Fibroblast of skin of back (primary cell): ENCODE results near the gene PICK1.
"Not testable (repeated sequence)": the region's sequence is repeated elsewhere in the genome, so short reads cannot be mapped to it uniquely, and the experiment has no call there.

ENCODE experiments used
- DNase-seq: peaks from one replicate; pipeline ENCODE4 v3.0.0-alpha.2; 2013

Gene PICK1

DNA sequence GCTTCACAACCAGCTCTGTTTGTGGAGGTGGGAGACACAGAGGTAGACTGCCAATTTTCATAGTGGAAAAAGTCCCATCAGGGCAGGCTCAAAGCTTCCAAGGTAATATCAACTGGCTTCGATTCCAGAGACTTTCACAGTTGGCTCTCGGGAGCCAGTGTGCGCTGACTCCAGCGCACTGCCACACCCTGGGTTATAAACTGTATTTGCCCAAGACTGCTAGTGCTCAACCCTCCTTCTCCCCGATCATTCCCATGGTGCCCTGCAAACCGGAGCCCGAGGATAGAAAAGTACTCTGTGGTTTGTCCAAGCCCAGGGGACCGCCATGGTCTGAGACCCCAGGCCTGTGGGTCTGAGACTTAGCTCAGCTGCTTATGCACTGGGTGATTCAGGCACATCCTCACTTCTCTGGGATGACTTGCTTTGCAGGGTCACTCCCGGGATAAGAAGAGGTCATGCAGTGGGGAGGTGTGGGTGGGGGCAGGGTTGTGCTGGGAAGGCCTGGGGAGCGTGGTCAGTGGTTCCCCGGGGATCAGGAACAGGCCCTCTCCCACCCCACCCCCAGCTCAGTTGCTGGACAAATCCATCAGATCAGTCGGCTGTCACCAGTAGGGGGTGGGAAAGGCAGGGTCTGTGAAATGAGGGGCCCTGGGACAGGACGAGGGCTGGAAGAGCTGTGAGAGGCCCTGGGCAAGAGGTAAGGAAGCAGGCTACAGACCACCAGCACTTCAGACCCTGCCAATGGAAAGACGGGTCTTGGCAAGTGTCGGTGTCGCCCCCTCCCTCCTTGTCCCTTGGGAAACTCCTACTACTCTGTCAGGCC is 26.7 kb upstream of the PICK1 start:
- DNase-seq = no peak

DNA sequence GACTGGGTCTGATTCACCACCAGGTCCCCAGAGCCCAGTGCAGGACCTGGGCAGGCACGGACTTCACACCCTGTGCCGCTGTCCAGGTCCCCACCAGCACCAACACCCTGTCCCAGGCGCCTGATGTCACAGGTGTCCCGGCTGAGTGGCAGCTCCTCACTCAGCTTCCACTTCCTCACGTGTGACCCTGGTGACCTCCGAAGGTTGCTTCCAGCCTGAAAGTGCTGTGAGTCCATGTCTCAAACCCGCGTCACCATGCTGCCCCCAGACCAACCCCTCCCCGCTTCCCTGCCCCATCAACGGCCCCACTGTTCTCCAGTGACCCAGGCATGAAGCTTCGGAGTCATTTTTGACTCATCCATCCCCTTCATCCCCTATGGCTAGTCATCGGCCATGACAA is 25.7 kb upstream of the PICK1 start:
- no peak for DNase-seq

DNA sequence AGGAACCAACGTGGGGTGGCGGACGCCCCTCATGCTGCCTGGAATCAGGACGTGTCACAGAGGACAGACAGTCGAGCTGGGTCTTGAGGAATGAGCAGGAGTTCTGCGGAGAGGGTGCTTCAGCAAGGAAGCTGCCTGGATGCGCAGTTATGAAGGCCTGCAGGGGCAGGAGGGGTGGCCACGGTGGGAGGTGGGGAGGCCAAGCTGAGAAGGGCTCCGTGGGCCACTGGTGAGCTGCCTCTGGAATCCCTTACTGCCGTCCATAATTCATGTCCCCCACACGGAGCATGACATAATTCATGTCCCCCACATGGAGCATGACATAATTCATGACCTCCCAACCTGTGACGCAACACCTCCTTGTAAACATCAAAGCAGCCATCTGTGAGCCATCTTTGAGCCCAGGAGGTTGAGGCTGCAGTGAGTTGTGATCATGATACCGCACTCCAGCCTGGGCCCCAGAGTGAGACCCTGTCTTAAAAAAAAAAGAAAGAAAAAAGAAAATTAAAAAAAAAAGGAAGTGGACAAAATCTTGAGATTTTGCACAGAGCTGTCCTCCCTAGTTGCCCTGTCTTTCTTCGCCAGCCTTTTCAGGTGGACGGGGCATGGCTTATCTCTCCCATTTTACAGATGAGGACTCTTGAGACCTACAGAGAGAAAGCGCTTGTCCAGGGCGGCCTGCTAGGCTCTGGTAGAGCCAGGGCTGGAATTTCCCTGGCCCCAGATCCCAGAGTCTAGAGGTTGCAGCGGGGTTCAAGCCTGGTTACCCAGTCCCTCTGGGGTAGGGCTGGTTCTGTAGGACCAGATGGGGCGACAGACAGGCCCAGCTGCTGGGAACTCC is 24.3 kb upstream of the PICK1 start:
- peak; percentile 54 for DNase-seq

DNA sequence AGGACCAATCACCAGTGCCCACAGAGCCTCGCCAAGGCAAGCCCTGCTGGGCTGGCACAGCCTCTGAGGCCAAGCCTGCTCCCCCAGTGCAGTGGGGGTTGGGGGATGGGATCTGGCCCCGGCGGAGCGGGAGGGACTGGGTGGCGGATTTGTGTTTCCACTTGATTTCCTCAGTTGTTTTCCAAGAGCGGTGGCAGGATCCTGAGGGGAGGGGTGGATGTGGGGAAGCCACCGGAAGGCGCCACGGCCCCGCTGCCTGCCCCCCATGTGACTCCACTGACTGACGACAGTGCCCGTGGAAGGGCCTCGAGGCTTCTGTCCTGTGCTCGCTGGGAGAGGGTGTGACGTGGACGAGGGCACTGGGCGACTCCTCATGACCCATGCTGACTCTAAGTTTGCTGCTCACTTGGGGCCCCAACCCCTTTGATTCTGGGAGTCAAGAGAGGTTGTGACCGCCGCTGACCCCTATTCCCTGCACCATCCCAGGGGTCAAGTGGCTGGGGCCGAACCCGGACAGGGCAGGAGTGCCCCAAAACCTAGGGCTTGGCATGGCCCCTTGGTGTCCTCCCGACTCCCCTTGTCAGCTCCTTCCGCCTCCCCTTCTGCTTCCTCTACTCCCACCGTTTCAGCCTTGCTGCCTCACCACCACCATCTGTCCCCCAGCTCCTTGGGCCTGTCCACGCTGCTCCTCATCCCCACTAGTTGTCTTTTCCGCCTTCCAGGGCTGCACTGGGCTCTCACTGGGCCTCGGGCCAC is 23.5 kb upstream of the PICK1 start:
- DNase-seq = no peak

DNA sequence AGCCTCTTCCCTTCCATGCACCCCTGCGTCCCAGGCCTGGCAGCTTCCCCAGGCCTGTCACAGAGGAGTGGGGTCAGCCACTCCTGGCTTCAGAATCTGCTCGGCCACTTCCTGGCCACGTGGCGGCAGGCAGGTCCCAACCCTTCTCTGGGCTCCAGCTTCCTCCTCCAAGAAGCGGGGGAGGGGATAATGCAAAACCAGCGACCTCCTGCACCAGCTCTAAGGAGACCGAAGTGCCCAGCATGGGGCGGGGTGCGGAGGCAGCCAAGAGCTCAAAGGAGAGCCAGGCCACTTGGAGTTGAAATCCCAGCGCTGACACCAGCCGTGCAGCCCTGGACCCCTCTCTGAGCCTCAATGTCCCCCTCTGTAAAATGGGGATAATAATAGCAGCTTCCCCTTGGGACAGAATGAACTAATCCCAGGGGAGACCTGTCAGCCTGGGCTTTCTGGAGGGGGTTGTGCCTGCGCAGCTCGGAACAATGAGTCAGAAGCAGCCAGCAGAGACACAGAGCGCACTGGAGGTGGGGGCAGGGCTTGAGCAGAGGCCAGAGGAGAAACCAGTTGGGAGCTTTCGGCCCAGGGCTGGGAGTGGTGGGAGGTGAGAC is 22.8 kb upstream of the PICK1 start:
- DNase-seq = peak; percentile 92

DNA sequence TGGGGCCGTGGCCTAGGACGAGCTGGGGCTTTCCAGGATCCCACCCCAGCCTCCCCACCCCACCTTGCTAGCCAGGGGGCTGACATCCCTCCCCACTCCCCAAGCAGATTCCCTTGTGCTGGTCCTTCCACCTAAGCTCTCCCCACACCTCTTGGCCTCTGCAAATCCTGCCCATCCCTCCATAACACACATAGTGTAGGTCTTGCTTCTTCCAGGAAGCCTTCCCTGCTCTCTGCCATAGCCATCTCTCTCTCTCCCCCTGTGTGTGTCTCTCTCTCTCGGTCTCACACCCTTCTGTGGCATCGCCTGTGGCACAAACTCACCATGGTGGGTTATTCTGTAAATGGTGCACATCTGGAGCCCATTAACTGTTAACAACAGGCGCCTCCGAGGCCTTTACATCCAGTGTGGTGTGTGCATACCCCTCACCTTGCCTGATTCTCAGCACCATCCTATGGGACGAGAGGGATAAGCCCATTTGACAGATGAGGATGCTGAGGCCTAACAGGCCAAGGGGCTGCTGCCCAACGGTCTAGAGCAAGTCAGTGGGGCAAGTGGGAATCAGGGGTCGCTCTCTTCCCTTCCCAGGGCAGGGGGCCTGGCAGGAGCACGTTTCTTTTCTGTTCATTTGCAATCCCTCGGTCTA is 22.2 kb upstream of the PICK1 start:
- DNase-seq = peak; percentile 11

DNA sequence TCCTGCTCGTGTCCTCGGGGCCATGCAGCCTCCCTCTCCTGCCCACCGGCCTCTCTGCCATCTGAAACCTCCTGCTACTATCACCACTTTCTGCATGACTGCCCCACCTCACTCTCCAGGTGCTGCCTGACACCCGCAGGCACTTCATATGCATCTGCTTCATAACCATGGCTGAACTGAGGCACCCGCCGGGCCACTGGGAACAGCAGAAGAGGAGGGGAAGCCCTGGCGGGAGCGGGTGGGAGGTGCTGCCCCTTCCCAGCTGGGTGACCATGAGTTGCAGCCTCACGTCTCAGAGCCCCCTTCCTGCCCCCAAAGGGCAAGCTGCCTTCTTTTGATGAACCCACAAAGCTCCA is 21.7 kb upstream of the PICK1 start:
- no peak for DNase-seq

DNA sequence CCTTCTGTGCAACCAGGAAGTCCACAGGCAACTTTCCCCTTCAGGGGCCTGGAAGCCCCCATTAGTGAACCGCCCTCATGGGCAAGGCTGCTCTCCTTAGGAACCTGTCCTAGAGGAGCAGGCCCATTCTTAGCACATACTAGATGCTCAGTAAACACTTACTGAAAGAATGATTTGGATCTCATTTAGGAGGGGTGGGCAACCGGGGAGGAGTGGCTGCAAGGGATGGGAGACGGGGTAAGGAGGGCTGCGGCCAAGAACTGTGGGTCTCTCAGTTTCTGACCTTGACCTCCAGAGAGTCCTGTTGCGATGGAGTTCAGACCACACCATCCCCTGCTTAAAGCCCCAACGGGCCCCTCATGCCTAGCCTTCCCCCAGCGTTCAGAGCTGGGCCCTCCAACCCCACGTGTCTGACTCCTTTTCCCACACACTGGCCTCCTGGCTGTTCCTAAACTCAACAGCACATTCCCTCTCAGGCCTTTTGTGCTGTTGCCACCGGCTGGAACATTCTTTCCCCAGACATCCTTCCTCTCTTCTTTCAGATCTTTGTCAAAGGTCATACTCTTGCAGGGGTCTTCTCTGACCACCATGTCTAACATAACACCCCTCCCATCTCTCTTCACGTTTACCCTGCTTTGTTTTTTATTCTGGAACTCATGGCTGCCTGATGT is 20.7 kb upstream of the PICK1 start:
- no peak for DNase-seq

DNA sequence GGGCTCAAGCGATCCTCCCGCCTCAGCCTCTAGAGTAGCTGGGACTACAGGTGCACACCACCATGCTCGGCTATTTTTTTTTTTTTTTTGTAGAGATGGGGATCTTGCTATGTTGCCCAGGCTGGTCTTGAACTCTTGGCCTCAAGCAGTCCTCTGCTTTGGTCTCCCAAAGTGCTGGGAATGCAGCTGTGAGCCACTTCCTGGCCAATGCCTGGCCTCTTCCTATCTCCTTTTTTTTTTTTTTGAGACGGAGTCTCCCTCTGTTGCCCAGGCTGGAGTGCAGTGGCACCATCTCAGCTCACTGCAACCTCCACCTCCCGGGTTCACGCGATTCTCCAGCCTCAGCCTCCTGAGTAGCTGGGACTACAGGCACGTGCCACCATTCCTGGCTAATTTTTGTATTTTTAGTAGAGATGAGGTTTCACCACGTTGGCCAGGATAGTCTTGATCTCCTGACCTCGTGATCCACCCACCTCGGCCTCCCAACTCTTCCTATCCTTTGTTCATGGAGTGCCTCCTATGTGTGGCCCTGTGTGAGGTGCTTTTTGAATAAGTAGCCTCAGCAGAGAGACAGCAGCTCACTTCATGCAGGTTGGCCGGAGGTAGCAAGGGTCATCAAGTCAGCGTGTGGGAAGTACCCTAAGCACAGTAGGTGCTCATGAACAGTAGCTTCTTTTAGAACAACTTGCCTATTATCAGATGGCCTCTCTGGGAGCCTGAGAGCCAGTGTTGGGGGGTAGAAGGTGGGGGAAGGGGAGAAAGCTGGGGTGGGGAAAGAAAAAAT is 19.6 kb upstream of the PICK1 start:
- not testable (repeated sequence) for DNase-seq

DNA sequence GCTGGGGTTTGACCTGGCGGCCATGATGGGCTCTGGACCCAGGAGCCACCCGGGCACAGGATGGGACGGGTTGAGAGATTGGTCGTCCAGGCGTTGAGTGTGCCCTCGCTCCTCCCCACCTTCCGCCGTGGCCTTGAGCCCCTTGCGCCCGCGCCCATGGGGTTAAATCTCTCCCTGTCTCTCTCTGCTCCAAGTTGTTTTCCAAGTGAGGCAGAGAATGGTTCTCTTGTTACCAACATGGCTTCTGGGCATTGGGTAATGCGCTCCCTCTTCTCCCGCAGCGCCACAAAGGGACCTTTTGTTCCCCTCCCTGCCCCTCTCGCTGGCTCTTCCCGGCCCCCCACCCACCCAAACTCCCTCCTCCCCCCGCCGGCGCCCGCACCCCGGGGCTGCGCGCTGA is 18.8 kb upstream of the PICK1 start:
- DNase-seq = no peak

DNA sequence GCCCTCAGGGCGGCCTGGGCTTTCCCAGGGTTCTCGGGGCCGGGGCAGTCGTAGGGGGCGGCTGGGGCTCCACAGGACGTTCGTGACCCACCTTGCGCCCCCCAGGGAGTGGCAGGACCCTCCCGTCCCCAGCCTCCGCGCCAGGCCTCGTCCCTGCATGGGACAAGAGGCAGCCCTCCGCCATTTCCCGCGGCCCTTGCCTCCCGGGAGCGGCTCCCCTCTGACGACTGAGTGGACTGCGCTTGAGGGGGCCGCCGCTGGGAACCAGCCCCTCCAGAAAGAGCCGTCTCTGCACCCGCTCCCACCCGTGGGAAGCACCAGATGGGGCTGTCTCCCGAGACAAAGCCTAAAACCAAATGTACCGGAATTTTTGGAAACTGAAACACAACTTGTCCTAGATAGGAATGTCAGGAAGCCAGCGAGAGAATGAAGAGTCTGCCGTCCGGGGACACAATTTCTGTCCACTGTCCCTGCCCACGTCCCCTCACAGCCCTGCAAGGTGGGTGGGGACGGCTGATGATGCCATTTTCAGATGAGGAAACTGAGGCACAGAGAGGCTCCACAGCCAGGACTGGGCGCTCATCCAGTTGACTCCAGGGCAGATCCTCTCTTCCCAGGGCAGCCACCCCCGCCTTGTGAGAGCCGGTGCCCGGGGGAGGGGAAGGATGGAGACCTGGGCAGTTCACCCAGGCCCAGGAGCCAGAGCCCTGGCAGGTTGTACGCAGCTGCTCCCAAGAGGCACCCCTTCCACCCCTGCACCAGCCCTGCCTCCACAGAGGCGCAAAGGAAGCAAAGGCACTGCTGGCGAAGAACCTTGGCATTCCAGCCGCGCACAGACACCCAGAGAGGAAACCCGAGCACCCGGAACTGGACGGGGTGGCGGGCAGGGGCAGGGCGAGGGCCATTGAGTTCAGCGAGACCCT is 18.1 kb upstream of the PICK1 start:
- DNase-seq = no peak

DNA sequence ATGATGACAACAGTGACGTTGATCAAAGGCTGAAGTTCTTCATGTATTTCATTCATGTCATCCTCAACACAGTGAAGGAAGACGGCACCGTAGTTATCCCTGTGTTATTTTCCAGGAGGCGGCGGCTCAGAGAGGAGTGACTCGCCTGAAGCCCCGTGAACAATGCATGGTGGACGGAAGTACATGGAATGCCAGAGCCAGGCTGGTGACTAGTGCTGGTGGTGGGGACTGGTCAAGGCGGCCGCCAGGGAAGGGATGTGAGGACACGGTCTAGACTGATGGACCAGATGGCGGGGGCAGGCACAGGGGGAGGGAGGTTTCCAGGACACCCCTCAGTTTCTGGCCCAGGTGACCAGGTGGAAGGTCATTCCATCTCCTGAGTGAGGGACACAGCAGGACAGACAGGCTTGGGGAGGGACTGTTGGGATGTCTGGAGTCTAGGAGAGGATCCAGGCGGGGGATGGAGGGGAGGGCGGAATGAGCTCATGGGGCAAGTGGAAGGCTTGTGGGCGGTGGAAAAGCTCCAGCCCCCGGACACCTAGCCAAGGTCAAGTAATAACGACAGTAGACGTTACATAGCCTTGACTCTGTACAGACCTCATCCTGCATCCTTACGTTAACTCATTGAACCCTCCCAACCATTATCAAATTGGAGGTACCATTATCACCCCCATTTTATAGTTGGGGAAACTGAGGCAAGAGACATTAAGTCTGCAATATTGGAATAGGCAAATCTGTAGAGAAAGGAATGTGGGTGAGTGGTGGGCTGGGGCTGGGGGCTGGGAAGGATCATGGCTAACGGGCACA is 16.0 kb upstream of the PICK1 start:
- peak; percentile 44 for DNase-seq

DNA sequence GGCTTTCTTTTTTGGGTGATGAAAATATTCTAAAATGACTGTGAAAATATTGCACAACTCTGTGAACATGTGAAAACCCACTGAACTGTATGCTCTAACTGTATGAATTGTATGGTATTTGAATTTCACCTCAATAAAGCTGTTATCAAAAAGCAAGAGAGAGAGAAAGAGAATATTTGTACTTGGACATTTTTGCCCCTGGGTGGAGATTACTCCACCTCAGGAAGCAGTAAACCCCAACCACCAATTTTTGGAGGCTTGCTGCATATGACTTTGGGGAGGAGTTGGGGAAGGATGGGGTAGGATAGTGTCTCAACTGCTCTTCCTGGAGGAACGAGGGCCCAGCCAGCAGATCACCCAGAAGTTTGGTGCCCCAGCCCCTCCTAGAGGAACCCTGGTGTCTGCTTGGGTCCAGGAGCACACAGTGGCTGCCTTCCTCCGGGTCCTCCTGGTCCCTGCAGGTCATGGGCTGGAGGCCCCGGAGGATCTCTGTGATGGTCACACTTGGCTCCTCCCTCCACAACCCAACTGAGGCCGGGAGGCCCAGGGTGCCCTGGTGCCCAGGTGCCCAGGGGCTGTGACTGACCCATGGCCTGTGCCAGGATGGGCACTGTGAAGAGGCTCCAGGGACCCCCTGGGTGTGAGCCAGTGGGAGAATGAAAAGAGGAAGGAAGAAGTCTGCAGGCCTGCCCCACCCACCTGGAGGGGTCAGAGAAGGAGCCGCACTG is 15.3 kb upstream of the PICK1 start:
- no peak for DNase-seq

DNA sequence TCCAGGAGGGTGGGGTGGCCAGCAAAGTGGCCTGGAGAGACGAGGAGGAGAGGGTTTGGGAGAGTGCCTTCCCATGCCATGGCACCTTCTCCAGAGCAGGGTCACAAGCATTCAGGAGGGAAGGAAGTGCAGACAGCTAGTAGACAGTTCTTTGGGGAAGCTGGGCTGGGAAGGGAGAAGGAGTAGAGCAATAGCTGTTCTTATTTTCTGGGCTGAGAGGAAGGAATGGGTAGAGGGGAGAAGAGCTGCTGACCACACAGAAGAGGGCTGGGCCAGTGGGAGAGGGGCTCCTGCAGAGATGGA is 14.8 kb upstream of the PICK1 start:
- DNase-seq = no peak

DNA sequence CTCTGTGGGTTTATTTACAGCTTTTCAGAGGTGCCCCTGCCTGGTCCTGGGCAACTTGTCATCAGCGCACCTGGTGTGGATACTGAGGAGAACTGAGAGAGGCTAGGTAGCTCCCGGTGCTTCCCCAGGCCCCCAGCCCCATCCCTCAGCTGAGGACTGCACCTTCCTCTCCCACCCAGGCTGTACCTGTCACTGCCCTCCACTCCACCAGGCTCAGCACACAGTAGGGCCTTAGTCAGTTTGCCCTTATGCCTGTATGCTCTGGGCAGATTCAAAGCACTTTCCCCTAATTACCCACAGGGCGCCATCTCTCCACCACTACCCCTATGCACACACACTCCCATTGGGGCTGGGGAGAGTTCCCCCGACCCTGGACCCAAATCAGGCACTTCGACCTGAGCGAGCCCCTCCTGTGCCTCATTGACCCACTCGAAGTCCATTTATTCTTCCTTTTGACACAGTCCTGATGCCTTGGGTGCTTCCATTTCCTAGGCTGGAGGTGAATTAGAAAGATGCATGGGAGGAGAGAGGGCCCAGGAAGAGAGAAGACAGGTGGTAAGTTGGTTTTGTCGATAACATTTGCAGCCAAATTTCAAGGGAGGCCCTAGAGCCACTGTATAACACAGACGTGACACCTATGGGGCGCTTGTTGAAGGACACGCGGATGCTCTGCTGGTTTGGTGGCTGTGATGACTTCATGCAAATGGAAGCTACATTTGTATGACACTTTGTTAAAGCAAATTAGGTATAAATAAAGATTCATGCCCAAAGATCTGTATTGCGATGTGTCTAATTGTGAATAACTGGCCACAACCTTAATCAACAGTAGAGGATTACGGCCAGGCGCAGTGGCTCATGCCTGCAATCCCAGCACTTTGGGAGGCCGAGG is 13.8 kb upstream of the PICK1 start:
- peak; percentile 8 for DNase-seq

DNA sequence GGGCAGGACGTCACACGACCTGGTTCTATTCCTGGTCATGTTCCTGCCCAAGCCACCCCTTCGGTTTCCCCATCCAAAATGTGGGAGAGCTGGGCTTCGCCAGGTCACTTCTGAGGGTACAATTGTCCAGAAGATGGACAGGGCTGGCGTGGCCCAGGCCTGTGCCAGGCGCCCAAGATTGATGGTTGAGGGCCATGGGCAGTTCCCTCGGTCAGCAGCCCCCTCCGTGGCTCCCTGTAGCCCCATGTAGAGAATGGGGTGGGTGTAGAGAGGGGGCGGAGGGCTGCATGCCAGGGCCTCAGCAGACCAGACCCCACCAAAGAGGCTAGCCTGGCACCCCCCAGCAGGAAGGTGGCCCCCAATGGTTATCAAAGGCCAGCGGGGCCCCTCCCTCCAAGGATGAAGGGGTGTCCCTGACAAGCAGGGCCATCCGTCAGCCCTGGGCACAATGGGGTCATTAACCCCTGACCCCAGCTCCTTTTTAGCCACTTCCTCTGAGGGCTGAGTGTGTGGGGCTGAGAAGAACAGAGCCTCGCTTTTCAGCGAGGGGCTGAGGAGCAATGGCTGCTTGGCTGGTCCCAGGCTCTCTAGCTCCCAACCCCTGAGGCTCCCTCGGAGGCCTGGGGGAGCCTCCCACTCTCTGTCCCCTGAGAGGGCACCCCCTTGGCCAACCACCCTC is 11.0 kb upstream of the PICK1 start:
- DNase-seq = no peak
